DMS53 treated with DMSO at 0.1 percent for 48 hours (cell line): ENCODE results near the gene ZDHHC11.
A peak's percentile ranks its signal among the peaks of the same experiment; 100 is the strongest.
"Not testable (repeated sequence)": the region's sequence is repeated elsewhere in the genome, so short reads cannot be mapped to it uniquely, and the experiment has no call there.

Source experiments
- DNase-seq: peaks from one replicate; lab custom pipeline; 2025; ENCODE audit not compliant: unreplicated experiment; lab: John Stamatoyannopoulos, UW

ZDHHC11 gene

GRCh38 chr5:880816-881550 lies 30.2 kb upstream of the ZDHHC11 start:
- DNase-seq: no peak

- not testable (repeated sequence) for DNase-seq
Observed at GRCh38 chr5:878677-879076, 27.9 kb upstream of the ZDHHC11 start.

- DNase-seq: no peak
Observed at GRCh38 chr5:878125-878524, 27.3 kb upstream of the ZDHHC11 start.

GRCh38 chr5:876398-877365 lies 25.9 kb upstream of the ZDHHC11 start:
- no peak for DNase-seq

- DNase-seq: no peak
Observed at GRCh38 chr5:875931-876330, 25.1 kb upstream of the ZDHHC11 start.

GRCh38 chr5:873328-873727 lies 22.5 kb upstream of the ZDHHC11 start:
- DNase-seq: no peak

- DNase-seq: no peak
Observed at GRCh38 chr5:872301-872700, 21.5 kb upstream of the ZDHHC11 start.

- DNase-seq: no peak
Observed at GRCh38 chr5:871596-872298, 21.0 kb upstream of the ZDHHC11 start.

GRCh38 chr5:870956-871355 lies 20.2 kb upstream of the ZDHHC11 start:
- DNase-seq: no peak

- no peak for DNase-seq
Observed at GRCh38 chr5:868428-869135, 17.8 kb upstream of the ZDHHC11 start.

GRCh38 chr5:867300-867870 lies 16.6 kb upstream of the ZDHHC11 start:
- DNase-seq: no peak

- no peak for DNase-seq
Observed at GRCh38 chr5:865771-866170, 15.0 kb upstream of the ZDHHC11 start.

GRCh38 chr5:865168-865521 lies 14.4 kb upstream of the ZDHHC11 start:
- DNase-seq: no peak

- DNase-seq: no peak
Observed at GRCh38 chr5:864492-865167, 13.8 kb upstream of the ZDHHC11 start.

- no peak for DNase-seq
Observed at GRCh38 chr5:863244-863805, 12.5 kb upstream of the ZDHHC11 start.

GRCh38 chr5:862367-863243 lies 11.8 kb upstream of the ZDHHC11 start:
- DNase-seq: peak; percentile 84

GRCh38 chr5:861442-862366 lies 10.9 kb upstream of the ZDHHC11 start:
- DNase-seq: no peak
